ENCODE measurements around the gene ANKS1A. TPM values are rescaled to one million over a fixed set of nuclear protein-coding genes. Genes with fewer than 3 reads are reported as not detected.

Gene ANKS1A
- total and polyA plus RNA-seq, 2 experiments from 2014 or later = 12.1 to 31.9 TPM

GRCh38 chr6:35084511-35085203 lies 195.6 kb downstream of the ANKS1A start (continued):
- TF ChIP-seq, protein P1, sequence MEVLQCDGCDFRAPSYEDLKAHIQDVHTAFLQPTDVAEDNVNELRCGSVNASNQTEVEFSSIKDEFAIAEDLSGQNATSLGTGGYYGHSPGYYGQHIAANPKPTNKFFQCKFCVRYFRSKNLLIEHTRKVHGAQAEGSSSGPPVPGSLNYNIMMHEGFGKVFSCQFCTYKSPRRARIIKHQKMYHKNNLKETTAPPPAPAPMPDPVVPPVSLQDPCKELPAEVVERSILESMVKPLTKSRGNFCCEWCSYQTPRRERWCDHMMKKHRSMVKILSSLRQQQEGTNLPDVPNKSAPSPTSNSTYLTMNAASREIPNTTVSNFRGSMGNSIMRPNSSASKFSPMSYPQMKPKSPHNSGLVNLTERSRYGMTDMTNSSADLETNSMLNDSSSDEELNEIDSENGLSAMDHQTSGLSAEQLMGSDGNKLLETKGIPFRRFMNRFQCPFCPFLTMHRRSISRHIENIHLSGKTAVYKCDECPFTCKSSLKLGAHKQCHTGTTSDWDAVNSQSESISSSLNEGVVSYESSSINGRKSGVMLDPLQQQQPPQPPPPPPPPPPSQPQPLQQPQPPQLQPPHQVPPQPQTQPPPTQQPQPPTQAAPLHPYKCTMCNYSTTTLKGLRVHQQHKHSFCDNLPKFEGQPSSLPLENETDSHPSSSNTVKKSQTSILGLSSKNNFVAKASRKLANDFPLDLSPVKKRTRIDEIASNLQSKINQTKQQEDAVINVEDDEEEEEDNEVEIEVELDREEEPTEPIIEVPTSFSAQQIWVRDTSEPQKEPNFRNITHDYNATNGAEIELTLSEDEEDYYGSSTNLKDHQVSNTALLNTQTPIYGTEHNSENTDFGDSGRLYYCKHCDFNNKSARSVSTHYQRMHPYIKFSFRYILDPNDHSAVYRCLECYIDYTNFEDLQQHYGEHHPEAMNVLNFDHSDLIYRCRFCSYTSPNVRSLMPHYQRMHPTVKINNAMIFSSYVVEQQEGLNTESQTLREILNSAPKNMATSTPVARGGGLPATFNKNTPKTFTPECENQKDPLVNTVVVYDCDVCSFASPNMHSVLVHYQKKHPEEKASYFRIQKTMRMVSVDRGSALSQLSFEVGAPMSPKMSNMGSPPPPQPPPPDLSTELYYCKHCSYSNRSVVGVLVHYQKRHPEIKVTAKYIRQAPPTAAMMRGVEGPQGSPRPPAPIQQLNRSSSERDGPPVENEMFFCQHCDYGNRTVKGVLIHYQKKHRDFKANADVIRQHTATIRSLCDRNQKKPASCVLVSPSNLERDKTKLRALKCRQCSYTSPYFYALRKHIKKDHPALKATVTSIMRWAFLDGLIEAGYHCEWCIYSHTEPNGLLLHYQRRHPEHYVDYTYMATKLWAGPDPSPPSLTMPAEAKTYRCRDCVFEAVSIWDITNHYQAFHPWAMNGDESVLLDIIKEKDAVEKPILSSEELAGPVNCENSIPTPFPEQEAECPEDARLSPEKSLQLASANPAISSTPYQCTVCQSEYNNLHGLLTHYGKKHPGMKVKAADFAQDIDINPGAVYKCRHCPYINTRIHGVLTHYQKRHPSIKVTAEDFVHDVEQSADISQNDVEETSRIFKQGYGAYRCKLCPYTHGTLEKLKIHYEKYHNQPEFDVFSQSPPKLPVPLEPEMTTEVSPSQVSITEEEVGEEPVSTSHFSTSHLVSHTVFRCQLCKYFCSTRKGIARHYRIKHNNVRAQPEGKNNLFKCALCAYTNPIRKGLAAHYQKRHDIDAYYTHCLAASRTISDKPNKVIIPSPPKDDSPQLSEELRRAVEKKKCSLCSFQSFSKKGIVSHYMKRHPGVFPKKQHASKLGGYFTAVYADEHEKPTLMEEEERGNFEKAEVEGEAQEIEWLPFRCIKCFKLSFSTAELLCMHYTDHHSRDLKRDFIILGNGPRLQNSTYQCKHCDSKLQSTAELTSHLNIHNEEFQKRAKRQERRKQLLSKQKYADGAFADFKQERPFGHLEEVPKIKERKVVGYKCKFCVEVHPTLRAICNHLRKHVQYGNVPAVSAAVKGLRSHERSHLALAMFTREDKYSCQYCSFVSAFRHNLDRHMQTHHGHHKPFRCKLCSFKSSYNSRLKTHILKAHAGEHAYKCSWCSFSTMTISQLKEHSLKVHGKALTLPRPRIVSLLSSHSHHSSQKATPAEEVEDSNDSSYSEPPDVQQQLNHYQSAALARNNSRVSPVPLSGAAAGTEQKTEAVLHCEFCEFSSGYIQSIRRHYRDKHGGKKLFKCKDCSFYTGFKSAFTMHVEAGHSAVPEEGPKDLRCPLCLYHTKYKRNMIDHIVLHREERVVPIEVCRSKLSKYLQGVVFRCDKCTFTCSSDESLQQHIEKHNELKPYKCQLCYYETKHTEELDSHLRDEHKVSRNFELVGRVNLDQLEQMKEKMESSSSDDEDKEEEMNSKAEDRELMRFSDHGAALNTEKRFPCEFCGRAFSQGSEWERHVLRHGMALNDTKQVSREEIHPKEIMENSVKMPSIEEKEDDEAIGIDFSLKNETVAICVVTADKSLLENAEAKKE (CRISPR knock-in tag; IDR thresholded peaks at IDR 0.05) = no peak
- TF ChIP-seq NANOG (IDR thresholded peaks at IDR 0.05; ENCODE audit: borderline replicate concordance) = no peak
- no peak for TF ChIP-seq ZNF331 (CRISPR knock-in tag; IDR thresholded peaks at IDR 0.05; ENCODE audit: low read depth)

DNA sequence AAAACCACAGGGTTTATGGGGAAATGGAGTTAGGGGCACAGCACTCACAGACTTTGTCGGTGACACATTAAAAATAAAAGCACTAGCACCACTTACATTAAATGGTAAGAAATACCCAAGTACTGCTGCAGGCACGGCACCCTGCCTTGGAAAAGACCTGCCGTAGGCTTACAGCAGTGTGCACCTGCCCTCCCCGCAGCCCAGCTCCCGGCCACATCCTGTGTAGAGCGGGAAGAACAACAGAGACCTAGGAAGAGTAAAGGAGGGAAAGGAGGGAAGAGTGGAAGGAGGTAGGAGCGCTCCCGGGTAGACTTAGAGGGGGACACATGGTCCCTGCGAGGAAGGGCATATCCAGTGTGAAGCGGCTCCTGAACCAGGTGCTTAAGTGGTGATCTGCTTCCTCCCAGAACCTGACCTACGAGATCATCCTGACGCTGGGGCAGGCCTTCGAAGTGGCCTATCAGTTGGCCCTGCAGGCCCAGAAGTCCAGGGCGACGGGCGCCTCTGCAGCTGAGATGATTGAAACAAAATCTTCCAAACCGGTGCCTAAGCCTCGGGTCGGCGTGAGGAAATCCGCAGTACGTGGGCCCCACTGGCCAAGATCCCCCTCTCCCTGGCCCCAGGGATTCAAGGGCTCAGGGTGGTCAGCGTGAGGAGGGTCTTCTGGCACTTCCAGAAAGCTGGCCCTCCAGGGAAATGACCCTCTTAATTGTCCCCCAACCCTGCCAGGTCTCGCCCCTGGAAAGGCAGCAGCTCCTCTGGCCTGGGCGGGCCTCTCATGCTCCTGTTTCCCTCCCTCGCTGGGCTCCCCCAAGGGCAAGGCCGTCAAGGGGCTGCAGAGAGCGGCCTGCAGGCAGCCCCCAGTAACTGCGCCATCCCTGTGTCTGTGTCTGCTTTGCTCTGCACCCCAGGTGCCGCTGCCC lies 196.6 kb downstream of the ANKS1A start:
- no peak overlapping the region for H3K4me3 Mint-ChIP-seq
- H3K9me3 Mint-ChIP-seq = no peaks in the 10 kb centered on the region
- Histone ChIP-seq H3K27ac (ENCODE audit: low read depth) (no peak overlapping the region), H3K79me2 (replicated peaks; ENCODE audit: insufficient read depth) (no peaks in the 10 kb centered on the region), H3K4me2 (no peak overlapping the region), H3K36me3 (ENCODE audit: insufficient read depth) (peaks cover 3% of the 10 kb centered on the region; the same call in 1 of the 2 replicates), H3K4me3 (no peak overlapping the region), H3K4me1 (ENCODE audit: insufficient read depth) (no peaks in the 10 kb centered on the region), H3K27me3 (ENCODE audit: insufficient read depth) (no peaks in the 10 kb centered on the region), H4K20me1 (replicated peaks; ENCODE audit: insufficient read depth) (no peaks in the 10 kb centered on the region), H3K9me2 (ENCODE audit: insufficient read depth) (no peaks in the 10 kb centered on the region), H2AFZ (no peak overlapping the region), H3F3A (replicated peaks; ENCODE audit: low read depth) (no peaks in the 10 kb centered on the region)
- peaks cover 13% of the 10 kb centered on the region for H3K27me3 Mint-ChIP-seq (ENCODE audit: insufficient read depth, low read depth, poor library complexity)
- H3K36me3 Mint-ChIP-seq (ENCODE audit: low read depth) = peaks cover 42% of the 10 kb centered on the region
- H3K27ac Mint-ChIP-seq = peak overlapping the region; percentile 82; the same call in 1 of the 2 replicates
- peaks cover 30% of the 10 kb centered on the region for H3K4me1 Mint-ChIP-seq
- DNase-seq (ENCODE audit: low spot score) (no peak), ATAC-seq (no peak)
- TF ChIP-seq POLR2AphosphoS5 (IDR thresholded peaks at IDR 0.05; ENCODE audit: low read depth) (no peak), CREB1 (CRISPR knock-in tag; IDR thresholded peaks at IDR 0.05; ENCODE audit: low read depth) (no peak), EZH2phosphoT487 (IDR thresholded peaks at IDR 0.05; ENCODE audit: unreplicated experiment) (no peak), NANOG (IDR thresholded peaks at IDR 0.05; ENCODE audit: borderline replicate concordance) (no peak), JUNB (IDR thresholded peaks at IDR 0.05; ENCODE audit: unreplicated experiment) (no peak), ZNF114 (CRISPR knock-in tag; IDR thresholded peaks at IDR 0.05) (no peak)
- TF ChIP-seq, protein P2, sequence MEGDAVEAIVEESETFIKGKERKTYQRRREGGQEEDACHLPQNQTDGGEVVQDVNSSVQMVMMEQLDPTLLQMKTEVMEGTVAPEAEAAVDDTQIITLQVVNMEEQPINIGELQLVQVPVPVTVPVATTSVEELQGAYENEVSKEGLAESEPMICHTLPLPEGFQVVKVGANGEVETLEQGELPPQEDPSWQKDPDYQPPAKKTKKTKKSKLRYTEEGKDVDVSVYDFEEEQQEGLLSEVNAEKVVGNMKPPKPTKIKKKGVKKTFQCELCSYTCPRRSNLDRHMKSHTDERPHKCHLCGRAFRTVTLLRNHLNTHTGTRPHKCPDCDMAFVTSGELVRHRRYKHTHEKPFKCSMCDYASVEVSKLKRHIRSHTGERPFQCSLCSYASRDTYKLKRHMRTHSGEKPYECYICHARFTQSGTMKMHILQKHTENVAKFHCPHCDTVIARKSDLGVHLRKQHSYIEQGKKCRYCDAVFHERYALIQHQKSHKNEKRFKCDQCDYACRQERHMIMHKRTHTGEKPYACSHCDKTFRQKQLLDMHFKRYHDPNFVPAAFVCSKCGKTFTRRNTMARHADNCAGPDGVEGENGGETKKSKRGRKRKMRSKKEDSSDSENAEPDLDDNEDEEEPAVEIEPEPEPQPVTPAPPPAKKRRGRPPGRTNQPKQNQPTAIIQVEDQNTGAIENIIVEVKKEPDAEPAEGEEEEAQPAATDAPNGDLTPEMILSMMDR (conservative IDR thresholded peaks at IDR 0.05; ENCODE audit: low read depth in 2 of 2) = no peak

Measured in GM23338 (cell line).